Caco-2 (cell line): ENCODE data around the gene CACNA1C. TPM values are rescaled to one million over a fixed set of nuclear protein-coding genes. Genes with fewer than 3 reads are reported as not detected.

Source experiments
- BruUV-seq: library from RNA; stranded (reverse); fragments of 400-500 nt; replicated peaks from 2 replicates; lab custom pipeline; 2021; lab: Mats Ljungman, UMichigan
- CTCF ChIA-PET: fragments of 300-600 bp; sonication (Branson Sonifier 250); formaldehyde crosslinking; loops from one replicate; lab custom pipeline; 2022; ENCODE audit warnings: antibody characterized with exemption; lab: Charles Lee
- POLR2A ChIA-PET: fragments of 300-600 bp; sonication (Branson Sonifier 250); formaldehyde crosslinking; loops from one replicate; lab custom pipeline; 2022; ENCODE audit warnings: antibody characterized with exemption; lab: Charles Lee
- DNase-seq, 2 experiments: peaks; one replicate each; pipeline versions ENCODE4 v3.0.0 to v3.0.0-alpha.2; 2020 to 2022
- H3K27me3 ChIP-seq: replicated peaks from 2 replicates; pipeline ENCODE4 v1.6.0; 2011; ENCODE audit warnings: low read length; ENCODE audit not compliant: control insufficient read depth, insufficient read depth
- H3K36me3 ChIP-seq: 2 replicates; pipeline ENCODE4 v1.5.1; 2011; ENCODE audit warnings: low read length; ENCODE audit not compliant: control insufficient read depth, insufficient read depth
- H3K4me1 ChIP-seq: fragments of 250-450 bp; sonication (Bioruptor Pico); 2 replicates; pipeline ENCODE4 v1.5.1; 2020; ENCODE audit warnings: mild to moderate bottlenecking
- H3K4me3 ChIP-seq: 2 replicates; pipeline ENCODE4 v1.5.1; 2011; ENCODE audit warnings: low read depth, mild to moderate bottlenecking, control low read depth, low read length
- H3K9me3 ChIP-seq: fragments of 250-450 bp; sonication (Bioruptor Pico); 2 replicates; pipeline ENCODE4 v1.5.1; 2020; ENCODE audit warnings: mild to moderate bottlenecking, moderate library complexity
- H3K27ac Mint-ChIP-seq: one replicate; pipeline ENCODE4 v1.8.0; 2022; ENCODE audit warnings: mixed read lengths; ENCODE audit not compliant: unreplicated experiment
- H3K27me3 Mint-ChIP-seq: one replicate; pipeline ENCODE4 v1.8.0; 2022; ENCODE audit warnings: mixed read lengths; ENCODE audit not compliant: insufficient read depth, unreplicated experiment
- H3K36me3 Mint-ChIP-seq: one replicate; pipeline ENCODE4 v1.8.0; 2022; ENCODE audit warnings: mild to moderate bottlenecking, mixed read lengths; ENCODE audit not compliant: insufficient read depth, unreplicated experiment
- H3K4me1 Mint-ChIP-seq: one replicate; pipeline ENCODE4 v1.8.0; 2022; ENCODE audit warnings: low read depth, mixed read lengths; ENCODE audit not compliant: unreplicated experiment
- H3K4me3 Mint-ChIP-seq: one replicate; pipeline ENCODE4 v1.8.0; 2022; ENCODE audit warnings: mild to moderate bottlenecking, moderate library complexity, mixed read lengths; ENCODE audit not compliant: unreplicated experiment
- H3K9me3 Mint-ChIP-seq: one replicate; pipeline ENCODE4 v1.8.0; 2022; ENCODE audit warnings: mixed read lengths; ENCODE audit not compliant: unreplicated experiment
- CTCF ChIP-seq, 2 experiments: fragments of 200-600 bp in 1 of 2; IDR thresholded peaks; 1 replicate in 1 of 2; 2 replicates in 1 of 2; pipeline versions ENCODE4 v1.5.1 to v1.8.0; 2011 to 2022; ENCODE audit warnings: antibody characterized with exemption in 1 of 2, control low read depth in 1 of 2, inconsistent platforms in 1 of 2, low read depth in 1 of 2, low read length in 1 of 2, mild to moderate bottlenecking in 1 of 2, moderate library complexity in 1 of 2; ENCODE audit not compliant: insufficient read depth in 1 of 2, severe bottlenecking in 1 of 2, unreplicated experiment in 1 of 2
- intact Hi-C: fragments of 100-400 bp; cut with micrococcal nuclease; formaldehyde crosslinking; loops from one replicate; pipeline ENCODE4 v1.10.0; 2022; ENCODE audit not compliant: unreplicated experiment
- total RNA-seq: library from RNA; stranded (reverse); gene quantifications from 2 replicates; pipeline ENCODE4 v1.2.3, GENCODE V29; 2022

Gene CACNA1C
- total RNA-seq, 1 experiment from 2014 or later, result not detected

GRCh38 chr12:2610358-2610757 is 557.6 kb downstream of the CACNA1C start:
- Mint-ChIP-seq H3K4me3 (no peak overlapping the region), H3K36me3 (no peaks in the 10 kb centered on the region), H3K27ac (no peak overlapping the region), H3K4me1 (no peaks in the 10 kb centered on the region), H3K9me3 (no peaks in the 10 kb centered on the region), H3K27me3 (peaks cover 48% of the 10 kb centered on the region)
- no peak for TF ChIP-seq CTCF (IDR thresholded peaks at IDR 0.05; ENCODE audit: insufficient read depth in 1 of 2, low read depth in 1 of 2, low read length in 1 of 2, severe bottlenecking in 1 of 2, unreplicated experiment in 1 of 2)
- Histone ChIP-seq H3K36me3 (no peaks in the 10 kb centered on the region), H3K27me3 (peaks cover 3% of the 10 kb centered on the region), H3K4me3 (no peak overlapping the region), H3K9me3 (0 out of 2 replicates have a peak, but pooled peaks cover 4% of the 10 kb centered on the region), H3K4me1 (no peaks in the 10 kb centered on the region)
- no TSS peak for BruUV-seq
- no peak for DNase-seq
- CTCF ChIA-PET, result no interaction called here
- POLR2A ChIA-PET, result no interaction called here
- intact Hi-C loops, result no loop called here

- Histone ChIP-seq H3K36me3 (no peaks in the 10 kb centered on the region), H3K4me3 (no peak overlapping the region), H3K9me3 (no peaks in the 10 kb centered on the region), H3K4me1 (no peaks in the 10 kb centered on the region), H3K27me3 (peaks cover 3% of the 10 kb centered on the region)
- DNase-seq, result no peak
- Mint-ChIP-seq H3K4me3 (no peak overlapping the region), H3K36me3 (no peaks in the 10 kb centered on the region), H3K27me3 (peaks cover 32% of the 10 kb centered on the region), H3K9me3 (no peaks in the 10 kb centered on the region), H3K27ac (no peak overlapping the region), H3K4me1 (no peaks in the 10 kb centered on the region)
- no peak for TF ChIP-seq CTCF (IDR thresholded peaks at IDR 0.05; ENCODE audit: insufficient read depth in 1 of 2, low read depth in 1 of 2, low read length in 1 of 2, severe bottlenecking in 1 of 2, unreplicated experiment in 1 of 2)
- no TSS peak for BruUV-seq
- intact Hi-C loops, result no loop called here
- POLR2A ChIA-PET, result no interaction called here
- CTCF ChIA-PET, result no interaction called here
These were observed 560.7 kb downstream of the CACNA1C start for GRCh38 chr12:2613326-2614073.

- ChIA-PET CTCF (no interaction called here), POLR2A (no interaction called here)
- Mint-ChIP-seq H3K36me3 (no peaks in the 10 kb centered on the region), H3K4me3 (no peak overlapping the region), H3K4me1 (no peaks in the 10 kb centered on the region), H3K27ac (no peak overlapping the region), H3K27me3 (peaks cover 30% of the 10 kb centered on the region), H3K9me3 (no peaks in the 10 kb centered on the region)
- Histone ChIP-seq H3K4me1 (no peaks in the 10 kb centered on the region), H3K4me3 (no peak overlapping the region), H3K9me3 (no peaks in the 10 kb centered on the region), H3K27me3 (peaks cover 4% of the 10 kb centered on the region), H3K36me3 (no peaks in the 10 kb centered on the region)
- no TSS peak for BruUV-seq
- DNase-seq, result no peak
- no peak for TF ChIP-seq CTCF (IDR thresholded peaks at IDR 0.05; ENCODE audit: insufficient read depth in 1 of 2, low read depth in 1 of 2, low read length in 1 of 2, severe bottlenecking in 1 of 2, unreplicated experiment in 1 of 2)
- intact Hi-C loops, result no loop called here
These were observed 561.6 kb downstream of the CACNA1C start for GRCh38 chr12:2614341-2614740.
